ENCODE results near the gene RTL10.

The RTL10 gene

DNA sequence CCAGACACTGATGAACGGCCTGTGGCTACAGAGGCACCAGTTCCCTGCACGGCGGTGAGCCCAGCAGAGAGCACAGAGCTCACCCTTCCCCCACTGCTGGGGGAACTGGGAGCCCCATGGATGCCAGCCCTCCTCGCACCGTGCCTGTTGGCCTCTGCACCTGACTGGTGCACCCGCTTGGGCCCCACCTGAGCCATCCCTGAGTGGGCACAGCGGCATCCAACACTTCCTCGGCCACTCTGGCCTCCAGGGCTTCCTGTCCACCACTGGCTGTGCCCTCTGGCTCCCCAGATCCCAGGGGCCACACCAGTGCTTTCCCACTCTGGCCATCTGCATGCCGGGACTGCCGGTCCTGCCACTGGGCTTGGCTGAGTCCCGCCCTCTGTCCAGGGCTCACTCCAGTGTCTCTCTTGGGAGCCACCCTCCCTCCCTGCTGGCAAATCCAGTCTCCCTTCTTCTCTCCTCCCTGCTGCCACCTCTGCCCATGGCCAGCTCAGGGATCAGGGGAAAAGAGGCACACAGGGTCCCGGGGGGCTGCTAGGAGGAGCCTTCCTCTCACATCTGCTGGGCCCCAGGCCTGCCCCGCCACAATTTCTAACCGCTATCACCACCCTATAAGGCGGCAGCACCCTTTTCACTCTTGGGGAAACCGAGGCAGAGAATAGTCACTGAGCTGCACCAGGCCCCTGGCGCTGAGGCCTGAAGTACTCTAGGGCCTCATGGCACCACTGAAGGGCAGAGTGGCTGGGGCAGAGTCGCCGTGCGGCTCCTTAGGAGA is 33.0 kb downstream of the RTL10 start:
- no peak for DNase-seq

DNA sequence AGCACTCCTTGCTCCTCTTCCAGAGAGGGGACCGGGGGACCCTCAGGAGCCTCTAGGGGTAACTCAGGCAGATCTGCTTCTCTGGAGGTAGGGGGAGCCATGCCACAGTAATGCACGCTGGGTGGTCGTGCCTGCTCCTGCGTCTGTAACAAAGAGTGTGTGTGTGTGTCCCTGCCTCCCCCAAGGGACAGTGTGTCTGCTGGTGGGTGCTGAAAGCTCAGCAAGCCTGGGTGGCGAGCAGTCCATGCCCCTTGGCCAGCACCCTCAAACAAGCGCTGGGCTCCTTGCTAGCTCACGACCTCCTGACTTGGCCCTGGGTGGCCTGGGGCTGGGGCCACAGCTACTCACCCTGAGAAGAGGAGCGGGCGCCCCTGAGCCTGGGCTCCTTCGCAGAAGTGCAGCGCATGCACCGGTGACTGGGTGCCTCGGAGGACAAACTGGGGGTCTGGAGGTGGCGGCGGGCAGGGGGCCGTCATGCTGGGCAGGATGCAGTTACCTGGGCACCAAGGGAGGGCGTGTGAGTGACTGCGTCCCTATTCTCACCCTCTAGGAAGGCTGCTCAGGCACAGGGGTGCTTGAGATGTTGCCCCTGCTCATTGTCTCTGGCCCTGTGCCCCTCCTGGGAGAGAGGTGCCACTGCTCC is 33.7 kb downstream of the RTL10 start:
- DNase-seq, result no peak

DNA sequence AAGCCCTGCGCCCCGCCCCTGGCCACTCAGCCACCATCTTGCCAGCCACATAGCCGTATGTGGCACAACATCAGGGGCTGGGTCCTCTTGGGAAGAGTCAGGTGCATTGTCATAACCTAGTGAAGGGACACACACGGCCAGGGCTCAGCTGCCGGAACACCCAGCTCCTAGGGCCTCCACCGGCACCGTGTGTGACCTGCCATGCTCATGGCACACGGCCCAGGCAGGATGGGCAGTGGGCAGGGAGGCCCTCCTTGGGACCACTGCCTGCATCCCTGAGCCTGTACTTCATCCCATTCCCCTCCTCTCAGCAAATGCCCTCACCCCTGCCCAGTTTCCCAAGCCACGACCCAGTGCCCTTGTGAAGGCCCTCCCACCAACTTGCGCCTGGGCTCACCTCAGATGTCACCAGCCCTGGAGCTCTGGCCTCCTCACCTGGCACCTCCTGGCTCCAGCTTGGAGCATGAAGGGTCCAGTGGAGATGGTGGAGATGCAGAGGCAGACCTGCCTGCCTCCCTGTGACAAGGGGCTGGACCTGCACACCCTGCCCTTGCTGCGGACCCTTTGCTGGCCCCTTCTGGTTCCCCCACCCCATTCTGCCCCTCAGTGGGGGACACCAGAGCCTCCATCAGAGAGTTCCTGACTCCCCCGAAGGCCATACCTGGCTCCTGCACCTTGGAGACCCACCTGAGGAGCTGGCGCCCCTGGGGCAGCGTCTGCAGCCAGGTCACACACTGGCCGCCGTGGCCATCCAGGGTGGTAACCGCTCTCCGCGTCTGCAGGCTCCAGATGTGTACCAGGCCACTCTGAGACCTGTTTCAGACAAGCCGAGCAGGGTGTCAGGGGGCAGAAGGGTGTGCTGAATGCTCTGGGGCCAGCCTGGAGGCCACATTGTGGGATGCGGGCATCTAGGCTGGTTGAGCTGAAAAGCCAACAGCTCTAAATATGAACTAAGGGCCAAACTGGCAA is 34.5 kb downstream of the RTL10 start:
- no peak for DNase-seq

DNA sequence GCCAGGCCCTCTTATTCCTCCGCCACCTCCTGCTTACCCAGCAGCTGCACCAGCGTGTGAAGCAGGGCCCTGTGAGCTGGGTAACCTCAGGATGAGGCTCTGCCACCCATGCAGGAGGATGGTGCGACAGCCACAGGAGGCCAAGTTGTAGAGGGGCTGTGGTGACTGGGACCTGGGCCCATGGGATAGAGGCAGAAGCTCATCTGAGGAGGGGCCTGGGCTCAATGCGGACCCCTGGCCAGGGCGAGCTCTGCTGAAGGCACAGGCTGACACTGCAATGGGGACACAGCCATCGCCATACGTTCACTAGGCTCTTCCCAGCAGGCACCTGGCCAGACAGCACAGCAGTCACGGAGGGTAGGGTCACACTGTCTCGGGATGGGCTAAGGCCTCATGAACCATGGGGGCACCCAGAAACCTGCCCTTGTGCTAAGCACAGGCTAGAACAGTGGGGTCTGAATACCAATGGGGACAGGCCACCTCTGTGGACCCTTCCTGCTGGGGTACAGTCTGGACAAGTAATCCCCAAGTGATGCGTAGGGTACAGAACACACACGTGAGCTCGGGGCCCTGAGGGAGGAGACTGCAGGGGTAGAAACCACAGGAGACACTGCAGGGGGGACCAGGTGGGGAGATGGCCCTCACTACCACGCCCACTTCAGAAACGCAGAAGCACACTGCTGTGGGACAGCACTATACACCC is 35.3 kb downstream of the RTL10 start:
- no peak for DNase-seq

DNA sequence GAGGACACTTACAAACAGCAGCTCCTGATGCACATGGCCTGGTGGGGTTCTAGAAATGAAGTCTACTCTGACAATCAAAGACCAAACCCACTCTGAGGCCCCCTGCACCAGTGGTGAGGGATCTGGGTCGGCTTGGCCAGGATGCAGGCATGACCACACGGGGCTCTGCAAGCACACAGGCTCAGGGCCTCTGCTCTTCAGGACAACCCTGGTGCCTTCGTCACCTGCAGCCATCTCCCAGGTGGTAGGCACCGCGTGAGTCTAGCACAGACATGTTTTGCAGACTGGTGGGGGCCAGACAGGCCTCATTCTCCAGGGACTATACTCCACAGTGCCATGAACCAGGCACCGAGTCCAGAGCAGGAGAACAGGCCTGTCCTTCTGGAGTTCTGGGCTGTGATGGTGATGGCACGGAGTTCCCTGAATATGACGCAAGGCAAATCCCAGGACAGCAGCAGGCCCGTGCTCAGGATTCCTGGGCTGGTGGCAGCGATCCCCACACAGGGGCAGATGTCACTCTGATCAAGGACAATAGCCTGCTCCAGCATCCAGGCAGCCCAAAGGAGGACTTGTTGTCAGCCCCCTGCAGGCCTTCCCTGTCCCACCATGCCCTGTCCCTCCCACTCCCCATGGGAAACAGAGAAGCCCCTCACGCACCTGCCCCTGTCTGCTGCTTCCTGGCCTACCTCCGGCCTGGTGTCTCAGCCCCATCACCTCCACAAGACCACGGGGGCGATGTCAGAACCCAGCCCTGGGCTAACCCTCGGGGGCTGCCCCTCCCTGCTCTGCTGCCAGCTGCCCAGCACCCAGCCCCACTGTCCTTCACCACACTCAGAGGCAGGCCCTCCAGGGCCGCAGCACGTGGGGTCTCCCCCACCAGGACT is 36.1 kb downstream of the RTL10 start:
- DNase-seq, result no peak

DNA sequence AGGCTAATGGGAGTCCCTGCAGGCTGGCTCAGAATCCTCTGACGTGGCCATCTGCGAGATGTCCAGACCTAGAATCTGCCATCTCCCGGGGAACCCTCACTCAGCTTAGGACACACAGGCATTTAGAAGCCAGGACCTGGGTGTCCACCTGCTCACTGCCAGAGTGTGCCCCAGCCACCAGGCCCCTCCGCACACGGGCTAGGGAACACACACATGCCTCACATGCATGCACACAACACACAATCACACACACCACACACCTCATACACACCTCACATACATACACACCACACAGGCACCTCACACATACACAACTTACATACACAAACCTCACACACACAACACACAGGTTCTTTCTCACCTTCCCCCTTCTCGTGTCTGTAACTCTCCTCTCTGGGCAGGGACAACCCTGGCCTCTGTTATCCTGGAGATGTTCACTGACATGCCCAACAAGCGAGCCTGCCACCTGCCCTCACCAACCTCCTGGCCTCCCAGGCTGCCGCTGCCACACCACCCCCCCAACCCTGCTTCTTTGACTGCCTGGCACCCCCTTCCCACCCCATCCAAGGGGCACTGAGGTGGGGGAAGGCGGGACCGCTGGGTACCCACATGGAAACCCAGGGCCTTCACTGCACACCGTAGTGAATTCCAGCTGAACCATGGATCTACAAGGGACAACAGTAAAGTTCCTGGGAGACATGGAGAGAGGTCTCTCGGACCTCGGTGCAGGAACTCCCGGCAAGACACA is 38.1 kb downstream of the RTL10 start:
- DNase-seq, result no peak

DNA sequence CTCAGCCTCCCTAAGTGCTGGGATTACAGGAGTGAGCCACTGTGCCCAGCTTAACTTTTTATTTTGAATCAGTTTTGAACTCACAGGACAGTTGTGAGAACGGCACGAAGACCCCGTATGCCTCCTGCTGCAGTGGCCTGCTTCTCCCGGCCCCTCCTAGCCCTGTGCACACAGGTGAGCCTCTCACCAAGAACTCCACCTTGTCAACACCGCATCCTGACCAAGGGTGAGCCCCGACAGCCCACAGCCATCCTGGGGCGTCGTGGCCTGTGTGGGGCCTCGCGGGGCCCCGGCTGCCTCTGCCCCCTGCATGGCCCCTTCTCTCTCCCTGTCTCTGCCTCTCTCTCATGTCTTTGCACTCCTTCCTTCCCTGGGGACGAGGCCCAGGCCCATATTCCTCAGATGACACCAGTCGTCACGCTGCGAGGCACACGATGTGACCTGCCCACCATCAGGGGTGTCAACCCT is 38.8 kb downstream of the RTL10 start:
- no peak for DNase-seq

DNA sequence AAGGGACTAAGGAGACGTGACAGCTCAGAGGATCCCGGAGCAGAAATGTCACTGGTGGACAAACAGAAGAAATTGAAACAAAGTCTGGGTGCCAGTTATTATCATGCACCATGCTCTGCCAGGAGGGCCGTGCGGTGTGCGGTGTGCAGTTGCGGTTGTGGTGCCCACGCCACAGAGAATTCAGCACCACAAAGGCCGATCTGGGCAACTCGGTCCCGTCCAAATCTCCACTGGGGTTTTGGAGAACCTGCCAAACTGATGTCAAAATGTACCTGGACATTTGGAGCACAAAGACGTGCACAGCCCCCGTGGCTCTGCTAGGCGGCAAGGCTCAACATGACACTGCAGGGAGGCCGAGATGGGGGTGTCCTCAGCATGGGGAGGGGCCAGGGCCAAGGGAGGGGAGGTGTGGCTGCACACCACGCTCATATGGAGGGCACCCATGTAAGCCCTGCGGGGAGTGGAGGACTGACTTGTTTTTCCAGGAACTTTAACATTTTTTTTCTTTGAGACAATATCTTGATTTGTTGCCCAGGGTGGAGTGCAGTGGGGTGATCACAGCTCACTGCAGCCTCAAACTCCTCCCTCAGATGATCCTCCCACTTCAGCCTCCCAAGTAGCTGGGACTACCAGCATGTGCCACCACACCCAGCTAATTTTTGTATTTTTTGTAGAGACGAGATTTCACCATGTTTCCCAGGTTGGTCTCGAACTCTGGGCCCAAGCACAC is 39.4 kb downstream of the RTL10 start:
- no peak for DNase-seq

DNA sequence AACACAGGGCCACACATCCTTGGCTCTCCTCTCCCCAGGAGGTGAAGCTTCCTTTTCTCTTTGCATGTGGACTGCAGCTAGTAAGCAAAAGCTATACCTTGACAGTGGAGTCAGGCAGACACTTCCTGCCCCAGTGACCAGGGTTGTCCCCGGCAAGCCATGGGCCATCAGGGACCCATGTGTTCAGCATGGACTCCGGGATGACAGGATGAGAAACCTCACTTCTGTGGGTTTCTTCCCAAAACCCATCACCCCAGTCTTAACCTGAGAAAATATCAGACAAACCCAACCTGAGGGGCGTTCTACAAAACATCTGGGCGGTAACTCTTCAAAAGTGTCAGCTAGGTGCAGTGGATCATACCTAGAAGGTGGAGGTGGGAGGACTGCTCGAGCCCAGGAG is 40.2 kb downstream of the RTL10 start:
- no peak for DNase-seq

DNA sequence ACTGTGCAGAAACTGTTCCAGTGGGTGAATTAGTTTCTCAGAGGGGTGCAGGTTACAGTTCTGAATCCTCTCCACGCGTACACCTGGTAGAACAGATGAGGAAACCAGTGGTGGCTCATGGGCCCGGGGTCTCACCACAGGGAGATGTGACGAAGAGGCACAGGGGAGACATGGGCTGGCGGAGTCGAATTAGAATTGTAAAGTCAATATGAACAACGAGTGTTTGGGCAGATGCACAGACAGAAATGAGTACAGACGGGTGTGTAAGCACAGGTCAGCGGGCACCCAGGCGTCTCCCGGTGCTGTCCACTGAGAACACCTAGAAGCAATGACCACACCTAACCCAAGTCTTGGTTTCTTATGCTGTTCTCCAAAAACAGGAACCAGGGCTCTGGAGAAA is 41.8 kb downstream of the RTL10 start:
- no peak for DNase-seq

DNA sequence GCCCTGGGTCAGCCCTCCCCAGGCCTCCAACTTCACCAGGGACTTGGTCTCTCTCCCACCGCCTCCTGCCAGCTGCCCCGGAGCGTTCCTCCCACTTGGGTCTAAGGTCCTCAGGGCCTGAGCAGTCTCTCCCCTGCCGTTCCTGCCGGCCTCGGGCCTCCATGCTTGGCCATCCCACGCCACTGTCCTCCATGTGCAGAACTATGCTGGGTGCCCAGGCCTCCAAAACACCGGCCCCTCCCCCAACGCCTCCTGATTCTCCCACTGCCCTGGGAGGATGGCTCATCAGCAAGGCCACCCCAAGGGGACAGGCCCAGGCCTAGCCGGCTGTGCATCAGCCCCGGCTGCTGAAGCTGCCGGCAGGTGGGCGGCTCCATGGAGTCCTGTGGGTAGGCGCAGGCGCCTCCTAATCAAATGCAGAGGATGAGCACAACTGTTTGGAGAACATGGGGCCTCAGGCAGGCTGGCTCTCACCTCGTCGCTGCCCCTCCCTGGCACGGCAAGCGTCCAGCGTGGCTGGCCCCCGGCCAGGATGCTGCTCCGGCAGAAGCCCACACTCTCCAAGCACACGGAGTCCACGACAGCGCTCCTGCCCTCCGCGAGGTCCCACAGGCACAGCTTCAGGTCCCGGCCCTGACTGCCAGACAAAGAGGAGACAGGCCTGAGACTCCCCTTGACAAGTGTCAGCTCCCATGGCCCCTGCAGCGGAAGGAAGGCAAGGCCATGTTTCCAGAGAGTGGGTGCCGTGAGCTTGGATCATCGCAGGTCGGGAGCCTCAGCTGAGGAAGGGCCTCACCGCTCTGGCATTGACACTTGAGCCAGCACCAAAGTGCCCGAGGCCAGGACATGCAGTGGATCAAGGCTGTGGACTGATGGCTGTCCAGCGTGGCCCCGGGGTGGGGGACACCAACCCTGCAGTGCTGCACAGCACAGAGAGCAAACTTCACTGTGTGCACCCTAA is 42.6 kb downstream of the RTL10 start:
- DNase-seq, result no peak

DNA sequence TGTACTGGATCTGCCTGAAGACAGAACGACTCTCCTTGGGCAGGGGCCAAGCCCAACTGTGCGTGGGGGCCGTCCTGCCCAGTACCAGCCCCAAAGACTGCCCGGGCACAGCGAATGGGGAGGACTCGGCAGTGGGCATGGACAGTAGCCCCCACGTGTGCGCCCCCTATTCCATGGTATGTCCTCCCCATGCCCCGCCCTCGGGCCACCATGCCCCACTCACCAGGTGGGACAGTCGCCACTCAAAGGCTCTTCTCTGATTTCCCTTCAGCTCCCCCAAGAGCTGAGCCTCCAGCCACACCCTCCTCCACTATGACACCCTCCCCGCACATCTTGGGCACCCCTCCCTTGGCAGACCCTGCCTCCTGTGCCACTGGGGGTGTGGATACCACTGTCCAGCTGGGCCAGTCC is 43.5 kb downstream of the RTL10 start:
- DNase-seq, result no peak

DNA sequence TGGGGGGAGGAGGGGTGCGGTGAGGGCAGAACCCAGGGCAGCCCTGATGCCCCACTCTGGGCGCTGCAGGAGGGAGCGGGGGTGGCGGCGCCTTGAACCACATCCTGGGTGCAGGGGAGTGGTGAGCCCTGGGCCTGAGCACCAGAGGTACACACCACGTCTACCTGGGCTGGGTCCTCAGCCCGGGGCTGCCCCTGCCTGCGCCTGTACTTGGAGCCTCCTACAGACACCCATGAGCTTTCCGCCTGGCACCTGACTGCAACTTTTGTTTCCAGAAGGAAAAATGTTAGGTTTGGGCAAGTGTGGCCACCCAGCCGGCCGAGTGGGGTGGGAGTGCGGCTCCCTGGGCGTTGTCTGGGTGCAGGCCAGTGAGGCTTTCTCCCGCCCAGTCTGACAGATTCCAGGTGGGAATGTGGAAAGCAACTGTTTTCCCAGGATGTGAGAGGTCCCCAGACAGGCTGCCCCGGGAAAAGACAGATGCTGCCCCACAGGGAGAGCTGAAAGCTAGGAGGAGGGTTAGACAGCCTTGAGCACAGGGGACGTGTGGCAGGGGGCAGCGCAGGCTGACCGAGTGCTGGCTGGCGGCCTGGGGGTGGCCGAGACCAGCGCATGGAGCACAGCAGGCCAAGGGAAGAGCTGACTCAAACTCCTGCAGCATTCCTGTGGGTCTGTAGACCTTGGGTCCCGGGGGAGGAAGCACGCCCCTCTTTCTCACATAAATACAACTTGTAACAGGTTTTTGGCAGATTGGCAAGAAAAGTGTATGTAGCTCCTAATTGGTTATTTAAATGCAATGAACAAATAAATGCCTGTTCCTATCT is 44.1 kb downstream of the RTL10 start:
- no peak for DNase-seq

DNA sequence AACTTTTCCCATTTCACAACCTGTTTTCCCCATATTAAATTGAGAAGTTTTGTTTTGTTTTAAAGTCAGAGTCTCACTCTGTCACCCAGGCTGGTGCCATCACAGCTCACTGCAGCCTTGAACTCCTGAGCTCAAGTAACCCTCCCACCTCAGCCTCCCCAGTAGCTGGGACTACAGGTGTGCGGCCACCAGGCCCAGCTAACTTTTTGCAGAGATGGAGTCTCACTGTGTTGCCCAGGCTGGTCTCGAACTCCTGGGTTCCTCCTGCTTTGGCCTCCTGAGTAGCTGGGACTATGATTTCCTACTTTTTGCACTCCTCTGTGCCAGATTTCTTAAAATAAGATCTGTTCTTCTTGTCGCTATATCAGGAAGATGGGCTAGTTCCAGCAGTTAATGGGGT is 44.9 kb downstream of the RTL10 start:
- no peak for DNase-seq

DNA sequence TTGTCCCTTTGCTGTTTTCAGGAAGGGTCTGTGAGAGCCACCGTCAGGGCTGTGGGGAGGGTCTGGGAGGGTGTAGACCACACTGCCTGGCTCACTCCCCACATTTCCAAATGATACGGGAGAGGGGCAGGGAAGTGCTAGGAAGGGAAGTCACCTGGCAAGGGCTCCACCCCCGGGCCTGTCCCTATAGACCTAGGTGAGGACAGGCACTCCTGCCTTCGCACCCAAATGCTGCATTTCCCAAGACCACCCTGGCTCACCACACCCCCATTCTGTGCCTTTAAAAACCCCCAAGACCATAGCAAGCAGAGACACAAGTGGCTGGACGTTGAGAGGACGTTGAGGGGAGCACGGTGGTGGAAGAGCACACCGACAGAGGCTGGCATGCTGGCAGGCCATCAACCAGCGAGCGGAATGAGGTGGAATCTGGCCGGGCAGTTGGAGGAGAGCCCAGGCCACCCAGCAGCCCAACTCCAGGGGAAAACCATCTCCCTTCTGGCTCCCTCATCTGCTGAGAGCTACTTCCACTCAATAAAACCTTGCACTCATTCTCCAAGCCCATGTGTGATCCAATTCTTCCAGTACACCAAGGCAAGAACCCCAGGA is 45.7 kb downstream of the RTL10 start:
- DNase-seq, result no peak

DNA sequence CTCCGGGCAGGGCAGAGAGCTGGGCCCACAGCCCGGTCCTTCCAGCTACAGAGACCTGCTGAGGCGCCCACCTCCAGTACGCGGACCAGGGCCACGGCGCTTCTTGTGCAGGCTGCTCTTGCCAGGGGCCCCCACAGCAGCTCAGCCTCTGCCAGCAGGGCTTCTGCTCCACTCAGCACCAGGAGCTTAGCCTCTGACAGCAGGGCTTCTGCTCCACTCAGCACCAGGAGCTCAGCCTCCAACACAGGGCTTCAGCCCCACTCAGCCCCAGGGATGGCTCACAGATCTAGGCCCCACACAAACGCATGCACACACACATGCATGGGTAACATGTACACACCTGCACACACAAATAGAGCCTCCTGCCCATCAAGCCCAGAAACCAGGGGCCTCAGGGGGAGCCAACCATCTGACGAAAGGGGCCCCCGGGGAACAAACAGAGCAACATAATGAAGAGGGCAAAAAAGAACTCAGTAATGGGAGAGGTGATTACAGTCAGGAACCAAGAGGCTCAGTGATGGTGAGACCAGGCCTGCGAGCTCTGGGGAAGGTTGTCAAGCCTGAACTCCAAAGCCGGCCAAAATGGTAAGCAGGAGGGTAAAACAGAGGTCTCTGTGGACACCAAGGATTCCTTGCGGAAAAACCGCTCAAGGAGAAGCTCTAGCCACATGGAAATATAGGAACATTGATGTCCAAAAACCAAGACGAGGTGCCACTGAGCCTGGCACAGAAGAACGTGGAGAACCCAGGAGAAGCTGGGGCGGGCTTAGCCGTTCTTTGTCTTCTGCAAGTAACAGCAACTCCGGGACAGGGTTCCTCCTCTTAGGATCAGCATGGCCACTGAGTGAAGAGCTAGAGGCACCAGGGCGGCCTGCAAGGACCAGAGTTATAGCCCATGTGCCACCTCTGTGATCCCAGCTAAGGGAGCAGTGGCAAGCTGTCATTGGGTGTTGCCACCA is 46.5 kb downstream of the RTL10 start:
- no peak for DNase-seq

Data from activated CD4-positive, alpha-beta T cell treated with anti-CD3 and anti-CD28 coated beads, Interleukin-10, Interleukin-2, amounts not matched to agents 100 ng/mL and 50 ng/mL, durations not matched to agents 16 hours and 8 hours (primary cell).